Measurements from ENCODE around the gene RUFY2.

Gene RUFY2

DNA sequence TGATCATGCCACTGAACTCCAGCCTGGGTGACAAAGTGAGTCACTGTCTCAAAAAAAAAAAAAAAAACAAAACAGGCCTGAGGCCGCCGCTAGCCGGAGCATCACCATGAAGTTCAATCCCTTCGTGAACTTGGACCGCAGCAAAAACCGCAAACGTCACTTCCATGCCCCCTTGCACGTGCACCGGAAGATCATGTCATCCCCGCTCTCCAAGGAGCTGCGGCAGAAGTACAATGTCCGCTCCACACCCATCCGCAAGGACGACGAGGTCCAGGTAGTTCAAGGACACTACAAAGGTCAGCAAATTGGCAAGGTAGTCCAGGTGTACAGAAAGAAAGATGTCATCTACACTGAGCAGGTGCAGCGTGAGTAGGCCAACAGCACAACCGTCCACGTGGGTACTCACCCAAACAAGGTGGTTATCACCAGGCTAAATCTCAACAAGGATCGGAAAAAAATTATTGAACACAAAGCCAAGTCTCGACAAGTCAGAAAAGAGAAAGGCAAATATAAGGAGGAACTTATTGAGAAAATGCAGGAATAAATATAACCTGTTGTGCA is 17.5 kb upstream of the RUFY2 start:
- Histone ChIP-seq H3K4me3 (ENCODE audit: low read length) (no peak overlapping the region), H3K79me2 (ENCODE audit: low read length) (no peaks in the 10 kb centered on the region), H2AFZ (ENCODE audit: low read depth, low read length) (no peak overlapping the region), H3K4me2 (ENCODE audit: low read length) (no peak overlapping the region), H3K27me3 (ENCODE audit: low read depth, low read length) (no peaks in the 10 kb centered on the region), H3K9me3 (ENCODE audit: insufficient read depth, low read length) (no peaks in the 10 kb centered on the region), H4K20me1 (ENCODE audit: insufficient read depth, low read length) (no peaks in the 10 kb centered on the region), H3K9ac (ENCODE audit: low read length) (no peak overlapping the region), H3K4me1 (ENCODE audit: low read length) (no peaks in the 10 kb centered on the region), H3K36me3 (replicated peaks; ENCODE audit: low read depth, low read length) (peaks cover 9% of the 10 kb centered on the region), H3K27ac (ENCODE audit: low read length) (no peak overlapping the region)
- TF ChIP-seq EZH2phosphoT487 (IDR thresholded peaks at IDR 0.05; ENCODE audit: low read depth) = no peak
- TF ChIP-seq, protein P1, sequence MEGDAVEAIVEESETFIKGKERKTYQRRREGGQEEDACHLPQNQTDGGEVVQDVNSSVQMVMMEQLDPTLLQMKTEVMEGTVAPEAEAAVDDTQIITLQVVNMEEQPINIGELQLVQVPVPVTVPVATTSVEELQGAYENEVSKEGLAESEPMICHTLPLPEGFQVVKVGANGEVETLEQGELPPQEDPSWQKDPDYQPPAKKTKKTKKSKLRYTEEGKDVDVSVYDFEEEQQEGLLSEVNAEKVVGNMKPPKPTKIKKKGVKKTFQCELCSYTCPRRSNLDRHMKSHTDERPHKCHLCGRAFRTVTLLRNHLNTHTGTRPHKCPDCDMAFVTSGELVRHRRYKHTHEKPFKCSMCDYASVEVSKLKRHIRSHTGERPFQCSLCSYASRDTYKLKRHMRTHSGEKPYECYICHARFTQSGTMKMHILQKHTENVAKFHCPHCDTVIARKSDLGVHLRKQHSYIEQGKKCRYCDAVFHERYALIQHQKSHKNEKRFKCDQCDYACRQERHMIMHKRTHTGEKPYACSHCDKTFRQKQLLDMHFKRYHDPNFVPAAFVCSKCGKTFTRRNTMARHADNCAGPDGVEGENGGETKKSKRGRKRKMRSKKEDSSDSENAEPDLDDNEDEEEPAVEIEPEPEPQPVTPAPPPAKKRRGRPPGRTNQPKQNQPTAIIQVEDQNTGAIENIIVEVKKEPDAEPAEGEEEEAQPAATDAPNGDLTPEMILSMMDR (IDR thresholded peaks at IDR 0.05; ENCODE audit: low read depth, low read length) = no peak

DNA sequence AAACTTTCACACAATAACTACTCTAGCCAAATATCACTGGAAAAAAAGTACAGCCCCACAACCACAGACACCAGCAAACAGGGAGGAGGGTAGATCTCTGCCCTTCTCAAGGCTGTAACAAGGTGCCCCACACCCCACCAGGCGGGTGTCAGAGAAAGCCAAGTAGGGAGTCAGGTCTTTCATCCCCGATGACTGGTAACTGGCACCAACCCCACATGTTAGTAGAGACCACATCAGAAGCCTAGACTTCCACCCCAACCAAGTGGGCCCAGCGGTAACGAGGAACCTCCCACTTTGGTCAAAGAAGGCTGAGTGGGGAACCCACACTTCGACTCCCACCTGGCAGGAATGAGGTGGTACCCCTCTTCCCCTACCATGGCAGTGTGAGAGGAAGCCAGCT is 16.4 kb upstream of the RUFY2 start:
- H3K27ac ChIP-seq (ENCODE audit: low read length) = no peak overlapping the region
- no peak overlapping the region for H2AFZ ChIP-seq (ENCODE audit: low read depth, low read length)
- no peak overlapping the region for H3K4me2 ChIP-seq (ENCODE audit: low read length)
- TF ChIP-seq EZH2phosphoT487 (IDR thresholded peaks at IDR 0.05; ENCODE audit: low read depth) = no peak
- no peaks in the 10 kb centered on the region for H3K79me2 ChIP-seq (ENCODE audit: low read length)
- H3K9me3 ChIP-seq (ENCODE audit: insufficient read depth, low read length) = no peaks in the 10 kb centered on the region
- H3K4me1 ChIP-seq (ENCODE audit: low read length) = no peaks in the 10 kb centered on the region
- no peaks in the 10 kb centered on the region for H4K20me1 ChIP-seq (ENCODE audit: insufficient read depth, low read length)
- peaks cover 14% of the 10 kb centered on the region for H3K36me3 ChIP-seq (replicated peaks; ENCODE audit: low read depth, low read length)
- H3K9ac ChIP-seq (ENCODE audit: low read length) = no peak overlapping the region
- no peaks in the 10 kb centered on the region for H3K27me3 ChIP-seq (ENCODE audit: low read depth, low read length)
- H3K4me3 ChIP-seq (ENCODE audit: low read length) = no peak overlapping the region

DNA sequence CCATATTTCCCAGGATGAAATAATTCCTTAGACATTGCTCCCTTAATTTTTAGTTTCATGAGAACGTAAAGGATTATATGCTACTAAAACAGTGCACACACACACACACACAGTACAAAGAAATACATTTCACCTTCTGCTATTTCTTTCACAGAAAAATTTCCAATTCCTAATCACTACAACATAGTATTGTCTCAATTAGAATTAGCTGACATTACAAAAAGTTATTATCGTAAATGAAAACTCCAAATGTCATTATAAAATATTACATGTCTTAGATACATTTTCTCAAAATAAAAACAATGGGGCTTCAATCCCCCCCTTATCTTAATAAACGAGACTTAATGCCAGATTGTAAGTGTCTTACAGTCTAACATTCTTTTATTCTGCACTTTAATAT is 12.3 kb upstream of the RUFY2 start:
- no peak overlapping the region for H2AFZ ChIP-seq (ENCODE audit: low read depth, low read length)
- peaks cover 16% of the 10 kb centered on the region for H3K36me3 ChIP-seq (replicated peaks; ENCODE audit: low read depth, low read length)
- H3K4me2 ChIP-seq (ENCODE audit: low read length) = no peak overlapping the region
- no peaks in the 10 kb centered on the region for H3K27me3 ChIP-seq (ENCODE audit: low read depth, low read length)
- H4K20me1 ChIP-seq (ENCODE audit: insufficient read depth, low read length) = no peaks in the 10 kb centered on the region
- TF ChIP-seq EZH2phosphoT487 (IDR thresholded peaks at IDR 0.05; ENCODE audit: low read depth) = no peak
- TF ChIP-seq, protein P1 (IDR thresholded peaks at IDR 0.05; ENCODE audit: low read depth, low read length) = no peak
- H3K9ac ChIP-seq (ENCODE audit: low read length) = no peak overlapping the region
- no peak overlapping the region for H3K27ac ChIP-seq (ENCODE audit: low read length)
- no peaks in the 10 kb centered on the region for H3K79me2 ChIP-seq (ENCODE audit: low read length)
- no peaks in the 10 kb centered on the region for H3K9me3 ChIP-seq (ENCODE audit: insufficient read depth, low read length)
- no peak overlapping the region for H3K4me3 ChIP-seq (ENCODE audit: low read length)
- H3K4me1 ChIP-seq (ENCODE audit: low read length) = no peaks in the 10 kb centered on the region

DNA sequence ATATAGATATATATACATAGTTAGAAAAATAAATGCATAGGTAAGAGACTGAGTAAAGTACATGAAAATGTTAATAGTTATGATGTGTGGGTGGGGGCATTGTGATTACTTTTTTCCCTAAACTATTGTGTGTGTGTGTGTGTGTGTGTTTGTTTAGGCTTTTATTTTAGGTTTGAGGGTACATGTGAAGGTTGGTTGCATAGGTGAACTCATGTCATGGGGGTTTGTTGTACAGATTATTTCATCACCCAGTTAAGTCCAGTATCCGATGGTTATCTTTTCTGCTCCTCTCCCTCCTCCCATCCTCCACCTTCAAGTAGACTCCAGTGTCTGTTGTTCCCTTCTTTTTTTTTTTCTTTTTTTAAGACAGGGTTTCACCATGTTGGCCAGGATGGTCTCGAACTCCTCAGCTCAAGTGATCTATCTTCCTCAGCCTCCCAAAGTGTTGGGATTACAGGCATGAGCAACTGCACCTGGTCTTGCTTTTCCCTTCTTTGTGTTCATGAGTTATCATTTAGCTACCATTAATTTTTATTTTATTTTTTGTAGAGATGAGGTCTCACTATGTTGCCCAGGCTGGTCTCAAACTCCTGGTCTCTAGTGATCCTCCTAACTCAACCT is 1.9 kb upstream of the RUFY2 start:
- Histone ChIP-seq H3K9ac (ENCODE audit: low read length) (no peak overlapping the region), H3K4me1 (ENCODE audit: low read length) (peaks cover 7% of the 10 kb centered on the region; the same call in 1 of the 2 replicates), H3K4me3 (ENCODE audit: low read length) (no peak overlapping the region), H3K79me2 (ENCODE audit: low read length) (peaks cover 24% of the 10 kb centered on the region), H4K20me1 (ENCODE audit: insufficient read depth, low read length) (peaks cover 10% of the 10 kb centered on the region; the same call in 1 of the 2 replicates), H3K27ac (ENCODE audit: low read length) (no peak overlapping the region), H2AFZ (ENCODE audit: low read depth, low read length) (no peak overlapping the region), H3K36me3 (replicated peaks; ENCODE audit: low read depth, low read length) (no peaks in the 10 kb centered on the region), H3K27me3 (ENCODE audit: low read depth, low read length) (no peaks in the 10 kb centered on the region), H3K4me2 (ENCODE audit: low read length) (no peak overlapping the region), H3K9me3 (ENCODE audit: insufficient read depth, low read length) (no peaks in the 10 kb centered on the region)
- TF ChIP-seq, protein P1 (IDR thresholded peaks at IDR 0.05; ENCODE audit: low read depth, low read length) = no peak
- TF ChIP-seq EZH2phosphoT487 (IDR thresholded peaks at IDR 0.05; ENCODE audit: low read depth) = no peak
